Cerebellar nuclear complex (tissue), 1 donor: ENCODE results near the gene PLIN1.

ENCODE experiments used
- DNase-seq, 2 experiments: peaks; one replicate each; lab custom pipeline; 2025; lab: John Stamatoyannopoulos, UW

Gene PLIN1

GRCh38 chr15:89672221-89673164 lies 6.7 kb downstream of the PLIN1 start:
- no peak for DNase-seq

GRCh38 chr15:89671687-89672086 lies 7.5 kb downstream of the PLIN1 start:
- DNase-seq = no peak

GRCh38 chr15:89670971-89671560 lies 8.1 kb downstream of the PLIN1 start:
- no peak for DNase-seq

- no peak for DNase-seq
These were observed 9.2 kb downstream of the PLIN1 start for GRCh38 chr15:89669941-89670340.

GRCh38 chr15:89669309-89669865 lies 9.8 kb downstream of the PLIN1 start:
- no peak for DNase-seq

- DNase-seq = no peak
These were observed 11.0 kb downstream of the PLIN1 start for GRCh38 chr15:89668171-89668570.

GRCh38 chr15:89667706-89667960 lies 11.5 kb downstream of the PLIN1 start:
- DNase-seq = no peak

- DNase-seq = no peak
These were observed 12.1 kb downstream of the PLIN1 start for GRCh38 chr15:89666858-89667705.

GRCh38 chr15:89666184-89666857 lies 12.8 kb downstream of the PLIN1 start:
- DNase-seq = no peak

GRCh38 chr15:89665449-89666181 lies 13.6 kb downstream of the PLIN1 start:
- DNase-seq = no peak

GRCh38 chr15:89664441-89665350 lies 14.5 kb downstream of the PLIN1 start:
- no peak for DNase-seq

GRCh38 chr15:89662893-89663626 lies 16.1 kb downstream of the PLIN1 start:
- no peak for DNase-seq

GRCh38 chr15:89660556-89660955 lies 18.6 kb downstream of the PLIN1 start:
- DNase-seq = no peak

- DNase-seq = no peak
These were observed 19.9 kb downstream of the PLIN1 start for GRCh38 chr15:89659295-89659694.

GRCh38 chr15:89657686-89658200 lies 21.4 kb downstream of the PLIN1 start:
- DNase-seq = no peak

- DNase-seq = no peak
These were observed 22.9 kb downstream of the PLIN1 start for GRCh38 chr15:89656116-89656815.

GRCh38 chr15:89654847-89655805 lies 24.0 kb downstream of the PLIN1 start, which contains the start of gene KIF7:
TSS of gene KIF7 (minus strand) at chr15:89655467. CDS start at chr15:89652930, 2,537 bp downstream.
- DNase-seq = no peak
